Measurements from ENCODE around the gene SUCLG1. TPM values are rescaled to one million over a fixed set of nuclear protein-coding genes. Genes with fewer than 3 reads are reported as not detected.

Gene SUCLG1
- total RNA-seq = 10 to 100 TPM; 43.4 to 80.0 TPM

DNA sequence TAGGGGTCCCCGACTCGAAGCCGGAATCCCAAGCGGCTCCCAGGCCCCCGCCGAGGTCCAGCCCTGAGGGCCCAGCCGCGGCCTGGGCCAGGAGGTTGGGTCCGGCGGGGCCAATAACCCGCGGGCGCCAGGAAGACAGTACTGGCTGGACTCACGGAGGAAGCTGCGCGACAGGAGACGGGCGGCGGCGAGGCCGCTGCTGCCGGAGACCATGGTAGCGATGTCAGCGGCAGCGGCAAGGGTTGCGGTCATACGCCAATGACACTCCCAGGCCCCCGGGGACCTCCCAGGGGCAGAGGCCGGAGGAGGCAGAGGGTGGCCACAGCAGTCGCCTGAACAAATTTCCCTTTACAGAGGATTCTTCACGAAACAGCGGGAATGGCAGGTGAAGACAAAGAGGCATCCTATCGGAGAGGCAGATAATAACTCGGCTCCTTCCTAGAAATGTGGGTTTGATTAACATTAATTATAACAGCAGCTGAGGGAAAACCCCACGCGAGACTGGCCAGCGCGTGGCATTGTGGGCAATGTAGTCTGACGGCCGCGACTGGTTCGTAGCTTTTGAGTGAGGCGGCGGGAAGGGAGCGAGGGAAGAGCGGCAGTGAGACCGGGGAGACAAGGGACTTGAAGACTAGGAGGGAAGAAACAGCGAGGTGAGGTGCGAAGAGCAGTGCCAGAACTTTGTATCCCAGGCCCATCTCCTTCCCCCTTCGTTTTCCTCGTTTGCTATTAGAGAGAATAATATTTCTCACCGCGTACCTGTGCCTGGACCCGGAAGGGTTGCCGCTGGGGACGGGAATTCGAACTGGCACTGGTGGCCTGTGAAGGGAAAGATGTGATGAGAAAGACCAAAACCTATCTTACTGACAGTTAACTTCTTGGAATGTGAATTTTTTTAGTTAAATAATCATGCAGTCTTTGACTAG is at the start of gene SUCLG1:
Gene SUCLG1 (minus strand): TSS at position 263 of the 926 bp plus-strand sequence. CDS start 11 bp downstream, at position 252.
- Mint-ChIP-seq H3K27ac (peak within 1 kb of the TSS; percentile 93), H3K4me1 (peaks cover 18% of the 10 kb centered on the region), H3K9me3 (no peaks in the 10 kb centered on the region), H3K27me3 (no peaks in the 10 kb centered on the region), H3K4me3 (peak within 1 kb of the TSS; percentile 88), H3K36me3 (ENCODE audit: low read depth) (peaks cover 5% of the 10 kb centered on the region)
- ATAC-seq (replicated peaks) = peak; percentile 95

DNA sequence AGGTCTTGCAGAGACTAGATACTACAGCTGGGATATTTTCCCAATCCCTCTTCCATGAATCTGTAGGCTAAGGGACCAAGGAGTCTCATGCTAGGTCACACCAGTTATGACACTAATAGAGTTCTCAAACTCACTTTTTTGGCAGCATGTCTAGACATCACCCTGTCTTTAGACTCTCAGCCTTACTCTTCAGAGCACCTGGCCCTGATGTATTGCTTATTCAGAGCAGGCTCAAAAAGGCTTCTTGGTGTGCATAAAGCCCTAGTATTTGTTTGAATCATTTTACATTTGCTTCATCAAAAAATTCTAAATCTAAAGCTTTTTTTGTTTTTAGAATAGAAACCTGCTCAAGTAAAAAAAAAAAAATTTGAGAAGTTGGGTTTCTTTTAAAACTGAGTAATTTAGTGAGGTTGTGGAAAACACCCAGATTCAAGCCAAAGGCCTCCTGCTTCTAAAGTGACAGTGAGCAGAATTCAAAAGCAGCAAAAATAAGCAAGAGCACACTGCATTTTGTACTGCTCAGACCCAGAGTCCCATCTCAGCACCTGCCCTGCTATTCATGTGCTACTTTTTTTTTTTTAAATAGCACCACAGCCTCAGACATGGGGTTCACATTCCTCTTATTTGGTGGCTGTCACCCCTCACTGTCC is 39.2 kb upstream of the SUCLG1 start:
- Mint-ChIP-seq H3K27me3 (no peaks in the 10 kb centered on the region), H3K4me3 (no peak overlapping the region), H3K4me1 (peaks cover 9% of the 10 kb centered on the region), H3K27ac (no peak overlapping the region), H3K9me3 (no peaks in the 10 kb centered on the region), H3K36me3 (ENCODE audit: low read depth) (no peaks in the 10 kb centered on the region)
- peak; percentile 74 for ATAC-seq (replicated peaks)

DNA sequence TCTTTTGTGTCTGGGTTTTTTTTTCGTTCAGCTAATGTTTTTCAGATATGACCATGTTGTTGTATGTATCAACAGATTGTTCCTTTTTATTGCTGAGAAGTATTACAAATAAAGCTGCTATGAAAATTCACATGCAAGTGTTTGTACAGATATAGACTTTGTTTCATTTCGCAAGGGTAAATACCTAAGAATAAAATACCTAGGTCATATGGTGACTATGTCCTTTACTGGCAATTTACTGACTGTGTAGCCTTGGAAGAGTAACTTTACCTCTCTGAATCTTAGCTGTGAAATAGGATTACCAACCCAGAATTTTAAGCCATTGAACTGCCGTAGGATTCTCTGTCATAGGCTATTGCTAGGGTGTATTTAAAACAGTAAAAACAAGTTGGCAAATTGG is 38.2 kb upstream of the SUCLG1 start:
- Mint-ChIP-seq H3K36me3 (ENCODE audit: low read depth) (no peaks in the 10 kb centered on the region), H3K27ac (no peak overlapping the region), H3K27me3 (no peaks in the 10 kb centered on the region), H3K4me3 (no peak overlapping the region), H3K9me3 (no peaks in the 10 kb centered on the region), H3K4me1 (peaks cover 9% of the 10 kb centered on the region)
- no peak for ATAC-seq (replicated peaks)

DNA sequence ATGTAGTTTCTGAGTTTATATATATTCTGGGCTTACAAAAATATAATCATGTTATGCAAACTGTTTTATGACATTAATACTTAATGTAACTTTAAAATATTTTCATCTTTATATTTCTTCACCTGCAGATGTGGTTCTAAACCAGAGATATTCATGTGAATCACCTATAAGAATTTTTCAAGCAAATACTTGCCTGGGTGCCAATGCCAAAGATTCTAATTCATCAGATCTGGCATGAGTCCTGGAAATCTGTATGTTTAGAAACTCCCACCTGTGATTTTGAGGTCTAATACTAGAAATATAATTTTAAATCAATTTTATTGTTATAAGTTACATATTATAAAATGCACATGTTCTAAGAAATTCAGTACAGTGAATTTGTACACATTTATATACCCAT is 37.3 kb upstream of the SUCLG1 start:
- no peaks in the 10 kb centered on the region for H3K27me3 Mint-ChIP-seq
- no peaks in the 10 kb centered on the region for H3K9me3 Mint-ChIP-seq
- no peak overlapping the region for H3K27ac Mint-ChIP-seq
- H3K36me3 Mint-ChIP-seq (ENCODE audit: low read depth) = no peaks in the 10 kb centered on the region
- H3K4me1 Mint-ChIP-seq = peaks cover 9% of the 10 kb centered on the region
- H3K4me3 Mint-ChIP-seq = no peak overlapping the region
- ATAC-seq (replicated peaks) = no peak

DNA sequence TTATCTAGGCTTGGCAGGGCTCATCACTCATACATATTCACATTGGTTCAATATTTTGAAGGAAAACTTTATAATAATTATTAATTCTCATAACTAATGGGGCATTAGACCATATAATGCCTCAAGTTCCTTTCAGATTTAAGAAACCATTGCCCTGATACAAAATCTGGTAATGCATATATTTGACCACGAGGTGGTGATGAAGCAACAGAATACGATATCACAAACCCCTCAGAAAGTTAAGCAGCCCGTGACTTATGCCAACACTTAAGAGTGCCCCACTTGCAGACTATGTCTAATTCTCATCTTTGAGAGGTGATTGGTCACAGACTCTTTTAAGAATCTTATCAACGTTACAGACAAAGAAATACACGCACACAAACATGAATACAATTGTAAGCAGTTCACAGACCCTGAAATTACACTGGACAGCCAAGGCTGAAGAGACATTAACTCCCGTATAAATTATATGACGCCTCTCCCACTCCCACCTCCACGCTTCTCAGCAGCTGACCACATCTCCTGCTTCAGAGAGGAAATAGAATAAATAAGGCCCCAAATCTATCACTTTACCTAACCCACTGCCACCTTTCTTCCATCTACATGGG is 36.6 kb upstream of the SUCLG1 start:
- Mint-ChIP-seq H3K36me3 (ENCODE audit: low read depth) (no peaks in the 10 kb centered on the region), H3K9me3 (no peaks in the 10 kb centered on the region), H3K27ac (no peak overlapping the region), H3K4me1 (peaks cover 9% of the 10 kb centered on the region), H3K27me3 (no peaks in the 10 kb centered on the region), H3K4me3 (no peak overlapping the region)
- ATAC-seq (replicated peaks) = peak; percentile 80

DNA sequence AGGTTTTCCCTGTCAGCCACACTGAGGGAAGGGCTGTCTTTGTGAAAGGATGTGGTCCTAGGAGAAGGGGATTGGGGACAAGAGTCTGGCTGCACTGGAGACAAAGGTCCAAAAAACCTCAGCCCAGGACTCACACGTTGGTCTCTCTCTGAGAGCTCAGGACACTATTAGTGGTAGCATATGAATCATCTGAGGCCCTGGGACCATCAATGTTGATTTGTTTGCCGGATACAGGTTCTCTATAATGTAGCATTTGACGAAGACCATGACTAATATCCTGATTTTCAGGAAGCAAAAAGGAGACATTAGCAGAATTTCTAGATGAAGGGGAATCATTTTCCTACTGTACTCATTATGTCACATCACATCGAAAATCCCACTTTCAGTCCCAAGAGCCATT is 35.0 kb upstream of the SUCLG1 start:
- ATAC-seq (replicated peaks) = no peak
- Mint-ChIP-seq H3K27me3 (no peaks in the 10 kb centered on the region), H3K9me3 (no peaks in the 10 kb centered on the region), H3K4me1 (peaks cover 9% of the 10 kb centered on the region), H3K4me3 (no peak overlapping the region), H3K36me3 (ENCODE audit: low read depth) (no peaks in the 10 kb centered on the region), H3K27ac (no peak overlapping the region)

DNA sequence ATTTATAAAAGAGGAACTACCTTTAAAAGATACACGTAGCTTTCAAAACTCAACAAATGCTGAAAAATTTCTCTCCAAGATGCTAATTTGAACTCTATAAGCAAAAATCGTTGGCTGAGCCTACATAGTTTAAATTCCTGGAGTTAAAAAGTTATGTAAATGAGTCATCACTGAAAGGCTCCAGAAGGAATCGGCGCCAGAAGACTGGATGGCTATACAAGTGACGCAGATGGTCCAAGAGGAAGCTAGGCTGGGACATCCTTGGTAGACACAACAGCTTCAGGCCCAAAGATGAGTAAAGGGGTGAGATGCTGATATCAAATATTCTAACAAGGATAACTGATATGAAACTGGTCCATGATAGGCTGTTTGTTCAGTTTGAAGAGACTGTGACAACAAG is 34.4 kb upstream of the SUCLG1 start:
- no peaks in the 10 kb centered on the region for H3K27me3 Mint-ChIP-seq
- H3K36me3 Mint-ChIP-seq (ENCODE audit: low read depth) = no peaks in the 10 kb centered on the region
- H3K9me3 Mint-ChIP-seq = no peaks in the 10 kb centered on the region
- H3K4me3 Mint-ChIP-seq = no peak overlapping the region
- ATAC-seq (replicated peaks) = no peak
- H3K4me1 Mint-ChIP-seq = peaks cover 9% of the 10 kb centered on the region
- H3K27ac Mint-ChIP-seq = no peak overlapping the region

DNA sequence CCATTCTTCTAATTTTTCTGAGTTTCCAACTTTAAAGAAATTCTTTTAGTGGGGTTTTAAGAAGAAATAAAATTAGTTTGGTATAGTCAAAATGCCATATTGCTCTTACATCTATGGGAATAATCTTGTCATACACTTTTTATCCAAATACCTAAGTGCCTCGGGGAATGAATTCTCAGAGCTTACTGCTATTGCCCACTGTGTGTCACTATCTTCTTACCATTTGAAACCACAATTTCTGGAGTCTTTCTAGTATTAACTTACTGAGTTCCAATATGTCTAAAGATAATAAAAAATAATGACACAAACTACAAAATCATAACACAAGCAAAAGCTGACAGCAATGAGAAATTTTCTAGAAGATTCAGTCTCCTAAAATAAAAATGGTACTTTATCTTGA is 33.5 kb upstream of the SUCLG1 start:
- Mint-ChIP-seq H3K4me3 (no peak overlapping the region), H3K27ac (no peak overlapping the region), H3K27me3 (no peaks in the 10 kb centered on the region), H3K4me1 (peaks cover 5% of the 10 kb centered on the region), H3K36me3 (ENCODE audit: low read depth) (no peaks in the 10 kb centered on the region), H3K9me3 (no peaks in the 10 kb centered on the region)
- no peak for ATAC-seq (replicated peaks)

DNA sequence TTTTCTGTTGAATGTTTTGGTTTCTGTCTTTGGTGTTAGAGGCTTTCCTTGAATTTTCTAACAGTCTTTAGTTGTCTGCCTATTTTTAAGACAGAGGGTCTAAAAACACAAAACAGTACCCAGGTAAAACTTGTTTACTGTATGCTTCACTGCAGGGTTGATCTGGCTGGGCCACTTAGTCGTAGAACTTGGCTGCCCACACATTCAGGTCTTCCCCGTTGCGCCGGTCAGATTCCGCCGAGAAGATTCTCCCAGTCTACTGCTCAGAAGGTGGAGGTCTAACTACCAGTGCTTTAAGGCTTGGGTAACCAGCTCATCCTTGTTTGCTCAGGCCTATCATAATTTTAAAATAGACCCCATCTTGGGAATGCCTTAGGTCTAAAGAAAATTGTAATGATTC is 32.7 kb upstream of the SUCLG1 start:
- Mint-ChIP-seq H3K9me3 (no peaks in the 10 kb centered on the region), H3K27ac (no peak overlapping the region), H3K27me3 (no peaks in the 10 kb centered on the region), H3K4me3 (no peak overlapping the region), H3K36me3 (ENCODE audit: low read depth) (no peaks in the 10 kb centered on the region), H3K4me1 (peaks cover 5% of the 10 kb centered on the region)
- ATAC-seq (replicated peaks) = no peak

DNA sequence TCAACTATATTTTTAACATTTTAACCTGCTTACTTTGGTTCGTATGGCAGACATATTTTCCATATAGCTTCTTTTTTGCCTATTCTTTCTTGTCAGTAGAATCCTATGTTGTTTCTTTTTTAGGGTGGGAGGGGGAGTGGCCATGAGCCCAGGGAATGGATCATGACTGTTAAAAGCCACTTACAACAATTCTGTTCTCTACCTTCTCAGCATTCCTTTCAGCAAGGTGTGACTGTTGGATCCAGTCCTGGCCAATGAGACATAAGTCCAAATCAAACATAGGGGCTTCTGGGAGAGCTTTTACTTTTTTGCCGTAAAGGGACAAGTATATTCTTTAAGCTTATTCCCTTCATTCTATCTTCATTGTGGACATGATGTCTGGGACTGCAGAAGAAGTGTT is 32.2 kb upstream of the SUCLG1 start:
- no peak for ATAC-seq (replicated peaks)
- H3K27me3 Mint-ChIP-seq = no peaks in the 10 kb centered on the region
- H3K27ac Mint-ChIP-seq = no peak overlapping the region
- no peaks in the 10 kb centered on the region for H3K36me3 Mint-ChIP-seq (ENCODE audit: low read depth)
- H3K4me3 Mint-ChIP-seq = no peak overlapping the region
- no peaks in the 10 kb centered on the region for H3K9me3 Mint-ChIP-seq
- H3K4me1 Mint-ChIP-seq = peaks cover 5% of the 10 kb centered on the region

DNA sequence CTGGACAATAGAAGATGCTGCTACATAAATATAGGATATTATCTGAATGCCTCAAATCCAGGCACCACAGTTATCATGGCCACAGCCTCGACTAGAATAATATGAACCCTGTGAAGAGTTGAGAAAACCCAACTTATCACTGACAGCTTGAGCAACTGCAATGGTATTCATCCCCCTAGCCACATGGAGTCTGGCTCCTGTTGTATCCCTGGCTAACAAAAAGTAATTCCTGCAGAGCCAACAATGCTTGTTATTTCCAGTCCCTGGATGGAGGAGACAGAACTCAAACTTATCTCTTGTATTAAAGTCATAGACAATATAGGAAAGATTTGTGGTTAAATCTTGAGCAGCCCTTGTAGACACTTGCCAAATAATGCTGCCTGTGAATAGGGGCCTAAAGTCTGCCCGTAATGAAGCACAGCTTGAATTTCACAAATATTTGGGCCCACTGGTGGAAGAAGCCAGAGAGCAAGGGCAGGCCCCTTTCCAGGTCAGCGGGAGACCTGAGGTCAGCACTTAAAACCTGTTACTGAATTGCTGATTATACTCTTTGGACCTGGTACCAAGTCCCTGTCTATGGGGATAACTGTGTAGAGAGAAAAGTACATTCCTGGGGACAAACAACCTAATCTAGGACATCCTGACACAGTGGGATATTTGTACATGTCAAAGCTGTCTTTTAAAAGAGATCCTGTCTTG is 28.4 kb upstream of the SUCLG1 start:
- no peak overlapping the region for H3K4me3 Mint-ChIP-seq
- no peak overlapping the region for H3K27ac Mint-ChIP-seq
- no peaks in the 10 kb centered on the region for H3K9me3 Mint-ChIP-seq
- H3K27me3 Mint-ChIP-seq = no peaks in the 10 kb centered on the region
- ATAC-seq (replicated peaks) = no peak
- no peaks in the 10 kb centered on the region for H3K36me3 Mint-ChIP-seq (ENCODE audit: low read depth)
- H3K4me1 Mint-ChIP-seq = no peaks in the 10 kb centered on the region

DNA sequence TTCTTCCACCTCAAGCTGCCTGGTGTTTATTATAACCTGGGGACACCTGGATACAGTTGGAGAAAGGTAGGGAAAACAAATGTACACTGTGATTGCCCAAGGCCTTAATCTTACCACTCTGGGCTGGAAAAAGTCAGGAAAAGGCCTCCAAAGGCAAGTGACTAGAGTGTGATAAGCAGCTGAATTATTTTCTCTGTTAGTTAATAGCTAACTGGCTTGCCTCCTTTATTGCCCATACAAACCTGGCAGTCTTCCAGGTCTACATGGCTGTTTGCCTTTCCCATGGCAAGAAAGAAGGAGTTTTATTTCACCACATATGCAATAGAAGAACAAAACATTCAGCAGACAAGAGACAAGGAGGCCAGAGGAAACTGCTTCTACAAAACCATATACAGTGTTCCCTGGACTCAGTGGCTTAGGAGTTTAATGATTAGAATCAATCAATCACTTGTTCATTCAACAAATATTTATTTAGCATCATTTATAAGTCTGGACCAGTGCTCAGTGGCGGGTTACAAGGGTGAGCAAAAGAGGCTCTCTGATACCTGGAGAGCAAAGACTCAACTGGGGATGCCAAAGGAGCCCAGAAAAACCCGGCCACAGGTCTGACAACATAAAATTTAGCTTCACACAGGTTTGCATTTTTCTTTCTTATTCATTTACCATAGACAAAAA is 27.5 kb upstream of the SUCLG1 start:
- H3K4me3 Mint-ChIP-seq = no peak overlapping the region
- H3K4me1 Mint-ChIP-seq = peaks cover 7% of the 10 kb centered on the region
- H3K9me3 Mint-ChIP-seq = no peaks in the 10 kb centered on the region
- ATAC-seq (replicated peaks) = no peak
- no peaks in the 10 kb centered on the region for H3K36me3 Mint-ChIP-seq (ENCODE audit: low read depth)
- no peaks in the 10 kb centered on the region for H3K27me3 Mint-ChIP-seq
- no peak overlapping the region for H3K27ac Mint-ChIP-seq

DNA sequence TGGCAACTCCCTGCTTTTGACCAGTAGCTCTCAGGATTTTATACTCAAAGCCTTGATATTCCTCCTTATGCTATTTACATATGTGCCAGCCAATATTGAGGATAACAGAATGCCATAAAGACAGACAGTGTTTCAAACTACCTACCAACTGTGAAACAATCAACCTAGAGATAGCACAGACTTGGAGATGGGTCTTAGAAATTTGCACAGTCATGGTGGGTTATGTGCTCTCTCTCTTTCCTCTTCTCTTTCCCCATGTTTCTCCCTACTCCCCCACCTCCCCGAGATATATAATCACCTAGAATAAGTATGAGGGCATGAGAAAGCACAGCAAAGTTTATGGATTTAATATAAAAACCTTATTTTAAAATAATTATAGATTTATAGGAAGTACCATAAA is 24.2 kb upstream of the SUCLG1 start:
- Mint-ChIP-seq H3K4me1 (peaks cover 12% of the 10 kb centered on the region), H3K4me3 (no peak overlapping the region), H3K27me3 (no peaks in the 10 kb centered on the region), H3K27ac (no peak overlapping the region), H3K9me3 (no peaks in the 10 kb centered on the region), H3K36me3 (ENCODE audit: low read depth) (no peaks in the 10 kb centered on the region)
- no peak for ATAC-seq (replicated peaks)

DNA sequence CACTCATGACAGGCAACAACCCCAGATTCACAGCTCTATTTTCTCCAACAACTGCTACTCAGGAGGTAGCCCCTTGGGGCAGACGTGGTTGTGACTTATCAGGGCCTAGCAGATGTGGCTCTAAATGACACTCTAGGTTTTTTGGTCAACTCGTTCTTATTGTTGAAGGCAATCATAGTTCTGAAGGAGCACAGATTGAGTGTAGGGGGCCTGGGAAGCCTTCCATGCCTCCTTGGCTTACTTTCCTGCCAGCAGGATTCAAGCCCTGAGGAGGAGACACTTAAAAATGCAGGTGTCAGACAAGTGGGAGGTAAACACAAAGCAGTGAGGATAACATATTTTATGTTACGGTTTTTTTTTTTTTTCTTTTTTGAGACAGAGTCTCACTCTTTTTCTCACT is 23.5 kb upstream of the SUCLG1 start:
- no peak for ATAC-seq (replicated peaks)
- H3K4me3 Mint-ChIP-seq = no peak overlapping the region
- no peaks in the 10 kb centered on the region for H3K9me3 Mint-ChIP-seq
- H3K27me3 Mint-ChIP-seq = no peaks in the 10 kb centered on the region
- no peak overlapping the region for H3K27ac Mint-ChIP-seq
- peaks cover 12% of the 10 kb centered on the region for H3K4me1 Mint-ChIP-seq
- H3K36me3 Mint-ChIP-seq (ENCODE audit: low read depth) = no peaks in the 10 kb centered on the region
